Stomach smooth muscle (tissue), 2 donors: ENCODE measurements around the gene TNP2.

Experiments
- H3K27ac ChIP-seq: one replicate; pipeline ENCODE4 v1.7.0; 2013; ENCODE audit warnings: mild to moderate bottlenecking, low read length, inconsistent platforms
- H3K27me3 ChIP-seq, 2 donors: one replicate each; pipeline ENCODE4 v1.7.0; 2013; ENCODE audit warnings: low read length in 2 of 2; ENCODE audit not compliant: insufficient read depth in 2 of 2, control insufficient read depth in 1 of 2
- H3K36me3 ChIP-seq, 2 donors: one replicate each; pipeline ENCODE4 v1.7.0; 2013; ENCODE audit warnings: low read length in 2 of 2; ENCODE audit not compliant: control insufficient read depth in 2 of 2, insufficient read depth in 2 of 2
- H3K4me1 ChIP-seq: one replicate; pipeline ENCODE4 v1.7.0; 2013; ENCODE audit warnings: low read length; ENCODE audit not compliant: control insufficient read depth, insufficient read depth
- H3K4me3 ChIP-seq, 2 donors: one replicate each; pipeline ENCODE4 v1.7.0; 2013; ENCODE audit warnings: low read length in 2 of 2
- H3K9ac ChIP-seq, 2 donors: one replicate each; pipeline ENCODE4 v1.7.0; 2013; ENCODE audit warnings: low read length in 2 of 2, mild to moderate bottlenecking in 1 of 2
- H3K9me3 ChIP-seq, 2 donors: one replicate each; pipeline ENCODE4 v1.7.0; 2013; ENCODE audit warnings: low read length in 2 of 2; ENCODE audit not compliant: control insufficient read depth in 2 of 2
- donor health status: healthy.
- donor health status: Pancreatic carcinoma.

Gene TNP2

GRCh38 chr16:11309895-11310633 lies 40.9 kb upstream of the TNP2 start:
- no peaks in the 10 kb centered on the region for H3K27me3 ChIP-seq
- H3K27ac ChIP-seq = no peak overlapping the region
- H3K9me3 ChIP-seq = no peaks in the 10 kb centered on the region
- H3K4me3 ChIP-seq = no peak overlapping the region
- peaks cover 5% of the 10 kb centered on the region for H3K4me1 ChIP-seq
- no peak overlapping the region for H3K9ac ChIP-seq
- H3K36me3 ChIP-seq = no peaks in the 10 kb centered on the region

GRCh38 chr16:11308493-11309283 lies 39.6 kb upstream of the TNP2 start:
- no peak overlapping the region for H3K27ac ChIP-seq
- no peak overlapping the region for H3K4me3 ChIP-seq
- no peaks in the 10 kb centered on the region for H3K9me3 ChIP-seq
- no peaks in the 10 kb centered on the region for H3K27me3 ChIP-seq
- H3K4me1 ChIP-seq = peaks cover 5% of the 10 kb centered on the region
- no peak overlapping the region for H3K9ac ChIP-seq
- H3K36me3 ChIP-seq = no peaks in the 10 kb centered on the region

- no peak overlapping the region for H3K27ac ChIP-seq
- no peaks in the 10 kb centered on the region for H3K9me3 ChIP-seq
- no peaks in the 10 kb centered on the region for H3K36me3 ChIP-seq
- H3K9ac ChIP-seq = no peak overlapping the region
- H3K4me1 ChIP-seq = peaks cover 4% of the 10 kb centered on the region
- no peak overlapping the region for H3K4me3 ChIP-seq
- no peaks in the 10 kb centered on the region for H3K27me3 ChIP-seq
These were observed 38.7 kb upstream of the TNP2 start for GRCh38 chr16:11307639-11308492.

- no peak overlapping the region for H3K9ac ChIP-seq
- no peaks in the 10 kb centered on the region for H3K27me3 ChIP-seq
- no peak overlapping the region for H3K27ac ChIP-seq
- H3K4me3 ChIP-seq = no peak overlapping the region
- no peaks in the 10 kb centered on the region for H3K4me1 ChIP-seq
- no peaks in the 10 kb centered on the region for H3K36me3 ChIP-seq
- H3K9me3 ChIP-seq = no peaks in the 10 kb centered on the region
These were observed 38.0 kb upstream of the TNP2 start for GRCh38 chr16:11306997-11307638.

GRCh38 chr16:11306381-11306780 lies 37.3 kb upstream of the TNP2 start:
- Histone ChIP-seq H3K36me3 (no peaks in the 10 kb centered on the region), H3K27ac (no peak overlapping the region), H3K4me1 (no peaks in the 10 kb centered on the region), H3K9ac (no peak overlapping the region), H3K4me3 (no peak overlapping the region), H3K27me3 (no peaks in the 10 kb centered on the region), H3K9me3 (no peaks in the 10 kb centered on the region)

GRCh38 chr16:11303405-11304138 lies 34.4 kb upstream of the TNP2 start:
- Histone ChIP-seq H3K27ac (no peak overlapping the region), H3K4me1 (no peaks in the 10 kb centered on the region)

GRCh38 chr16:11302977-11303376 lies 33.9 kb upstream of the TNP2 start:
- no peaks in the 10 kb centered on the region for H3K4me1 ChIP-seq
- H3K9ac ChIP-seq = no peak overlapping the region
- H3K27me3 ChIP-seq = no peaks in the 10 kb centered on the region
- H3K4me3 ChIP-seq = no peak overlapping the region
- no peaks in the 10 kb centered on the region for H3K9me3 ChIP-seq
- H3K27ac ChIP-seq = no peak overlapping the region
- H3K36me3 ChIP-seq = no peaks in the 10 kb centered on the region

More at GRCh38 chr16:11303405-11304138, 34.4 kb upstream of the TNP2 start:
- H3K4me3 ChIP-seq = no peak overlapping the region
- no peak overlapping the region for H3K9ac ChIP-seq
- H3K27me3 ChIP-seq = no peaks in the 10 kb centered on the region
- H3K9me3 ChIP-seq = no peaks in the 10 kb centered on the region
- no peaks in the 10 kb centered on the region for H3K36me3 ChIP-seq

- H3K9ac ChIP-seq = no peak overlapping the region
- no peak overlapping the region for H3K4me3 ChIP-seq
- no peaks in the 10 kb centered on the region for H3K9me3 ChIP-seq
- no peaks in the 10 kb centered on the region for H3K27me3 ChIP-seq
- no peak overlapping the region for H3K27ac ChIP-seq
- peaks cover 9% of the 10 kb centered on the region for H3K4me1 ChIP-seq
- H3K36me3 ChIP-seq = no peaks in the 10 kb centered on the region
These were observed 32.7 kb upstream of the TNP2 start for GRCh38 chr16:11301645-11302501.

- Histone ChIP-seq H3K27ac (no peak overlapping the region), H3K36me3 (no peaks in the 10 kb centered on the region), H3K27me3 (no peaks in the 10 kb centered on the region), H3K9ac (no peak overlapping the region), H3K9me3 (no peaks in the 10 kb centered on the region), H3K4me3 (no peak overlapping the region), H3K4me1 (peaks cover 12% of the 10 kb centered on the region)
These were observed 31.4 kb upstream of the TNP2 start for GRCh38 chr16:11300560-11300892.
